NCI-H69 (cell line): ENCODE results near the gene NEK9.
"Not testable (repeated sequence)": the region's sequence is repeated elsewhere in the genome, so short reads cannot be mapped to it uniquely, and the experiment has no call there.

Experiments used
- DNase-seq: peaks from one replicate; lab custom pipeline; 2025; lab: John Stamatoyannopoulos, UW

The NEK9 gene

GRCh38 chr14:75107186-75107585 is 19.7 kb downstream of the NEK9 start:
- DNase-seq, result no peak

- peak; percentile 86 for DNase-seq
Observed at GRCh38 chr14:75101491-75101890, 25.4 kb downstream of the NEK9 start.

- no peak for DNase-seq
Observed at GRCh38 chr14:75098682-75099081, 28.2 kb downstream of the NEK9 start.

GRCh38 chr14:75098212-75098611 is 28.6 kb downstream of the NEK9 start:
- DNase-seq, result no peak

- DNase-seq, result peak; percentile 27
Observed at GRCh38 chr14:75096959-75097358, 29.9 kb downstream of the NEK9 start.

- DNase-seq, result no peak
Observed at GRCh38 chr14:75095690-75096089, 31.2 kb downstream of the NEK9 start.

- DNase-seq, result no peak
Observed at GRCh38 chr14:75094896-75095295, 32.0 kb downstream of the NEK9 start.

GRCh38 chr14:75092698-75093097 is 34.1 kb downstream of the NEK9 start:
- DNase-seq, result peak; percentile 37

GRCh38 chr14:75091251-75091650 is 35.6 kb downstream of the NEK9 start:
- DNase-seq, result no peak

- DNase-seq, result no peak
Observed at GRCh38 chr14:75090353-75090752, 36.5 kb downstream of the NEK9 start.

GRCh38 chr14:75088566-75089373 is 38.1 kb downstream of the NEK9 start:
- DNase-seq, result peak; percentile 77

GRCh38 chr14:75088153-75088552 is 38.7 kb downstream of the NEK9 start:
- no peak for DNase-seq

GRCh38 chr14:75084513-75084912 is 42.3 kb downstream of the NEK9 start:
- peak; percentile 13 for DNase-seq

GRCh38 chr14:75083271-75083670 is 43.6 kb downstream of the NEK9 start:
- no peak for DNase-seq

- DNase-seq, result no peak
Observed at GRCh38 chr14:75081660-75082229, 45.1 kb downstream of the NEK9 start.

GRCh38 chr14:75079521-75079920 is 47.3 kb downstream of the NEK9 start:
- DNase-seq, result no peak

- DNase-seq, result peak; percentile 51
Observed at GRCh38 chr14:75077794-75078193, 49.1 kb downstream of the NEK9 start.

- DNase-seq, result no peak
Observed at GRCh38 chr14:75070383-75070782, 56.5 kb downstream of the NEK9 start.

- no peak for DNase-seq
Observed at GRCh38 chr14:75069811-75070145, 57.1 kb downstream of the NEK9 start.

- peak; percentile 94 for DNase-seq
Observed at GRCh38 chr14:75069121-75069810, 57.6 kb downstream of the NEK9 start, which contains the start of gene ZC2HC1C. ZC2HC1C (plus strand) TSS chr14:75069641; CDS start chr14:75070574, 933 bp downstream.

- peak; percentile 60 for DNase-seq
Observed at GRCh38 chr14:75068294-75069120, 58.3 kb downstream of the NEK9 start.

- not testable (repeated sequence) for DNase-seq
Observed at GRCh38 chr14:75067765-75068164, 59.1 kb downstream of the NEK9 start.
